Neural progenitor cell (in vitro differentiated cells): ENCODE results near the gene ARL4C.

Source experiments
- EZH2phosphoT487 ChIP-seq: fragments of 200-600 bp; sonication (generic); IDR thresholded peaks from 2 replicates; pipeline ENCODE4 v1.6.1; 2017; ENCODE audit warnings: antibody characterized with exemption
- TF ChIP-seq, protein P1 (sequence below): fragments of 200-600 bp; sonication (generic); IDR thresholded peaks from 2 replicates; pipeline ENCODE4 v1.5.1; 2017; ENCODE audit warnings: antibody characterized with exemption, mild to moderate bottlenecking

DNA sequence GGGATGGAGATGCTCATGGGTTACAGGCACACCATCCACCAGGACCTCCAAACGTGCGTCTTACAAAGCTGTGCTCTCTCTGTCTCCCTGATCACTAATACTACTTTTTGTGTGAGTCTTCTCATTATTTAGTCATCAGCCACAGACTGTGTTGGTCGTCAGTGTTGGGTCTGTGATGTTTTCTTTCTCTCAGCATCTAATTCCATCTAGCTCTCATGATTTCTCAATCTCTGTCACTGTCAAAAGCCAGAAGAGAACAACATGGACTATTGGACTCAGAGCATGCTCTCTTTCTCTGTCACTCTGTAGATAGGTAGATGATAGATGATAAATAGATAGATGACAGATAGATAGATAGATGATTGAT lies 6.0 kb upstream of the ARL4C start:
- TF ChIP-seq, protein P1, sequence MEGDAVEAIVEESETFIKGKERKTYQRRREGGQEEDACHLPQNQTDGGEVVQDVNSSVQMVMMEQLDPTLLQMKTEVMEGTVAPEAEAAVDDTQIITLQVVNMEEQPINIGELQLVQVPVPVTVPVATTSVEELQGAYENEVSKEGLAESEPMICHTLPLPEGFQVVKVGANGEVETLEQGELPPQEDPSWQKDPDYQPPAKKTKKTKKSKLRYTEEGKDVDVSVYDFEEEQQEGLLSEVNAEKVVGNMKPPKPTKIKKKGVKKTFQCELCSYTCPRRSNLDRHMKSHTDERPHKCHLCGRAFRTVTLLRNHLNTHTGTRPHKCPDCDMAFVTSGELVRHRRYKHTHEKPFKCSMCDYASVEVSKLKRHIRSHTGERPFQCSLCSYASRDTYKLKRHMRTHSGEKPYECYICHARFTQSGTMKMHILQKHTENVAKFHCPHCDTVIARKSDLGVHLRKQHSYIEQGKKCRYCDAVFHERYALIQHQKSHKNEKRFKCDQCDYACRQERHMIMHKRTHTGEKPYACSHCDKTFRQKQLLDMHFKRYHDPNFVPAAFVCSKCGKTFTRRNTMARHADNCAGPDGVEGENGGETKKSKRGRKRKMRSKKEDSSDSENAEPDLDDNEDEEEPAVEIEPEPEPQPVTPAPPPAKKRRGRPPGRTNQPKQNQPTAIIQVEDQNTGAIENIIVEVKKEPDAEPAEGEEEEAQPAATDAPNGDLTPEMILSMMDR, result no peak
- TF ChIP-seq EZH2phosphoT487, result no peak
